GM12873 (cell line): ENCODE results near the gene SUPT3H.

Source experiments
- CTCF ChIP-seq: IDR thresholded peaks from 2 replicates; pipeline ENCODE4 v1.5.1; 2012; ENCODE audit warnings: low read depth, mild to moderate bottlenecking, moderate library complexity, low read length, control low read depth; ENCODE audit not compliant: insufficient read depth; ENCODE audit errors: missing control alignments

SUPT3H gene

GRCh38 chr6:45154679-45155078 lies 223.1 kb downstream of the SUPT3H start:
- no peak for TF ChIP-seq CTCF

GRCh38 chr6:45148711-45149341 lies 228.9 kb downstream of the SUPT3H start:
- no peak for TF ChIP-seq CTCF

- no peak for TF ChIP-seq CTCF
Observed at GRCh38 chr6:45148278-45148677, 229.5 kb downstream of the SUPT3H start.

- TF ChIP-seq CTCF: no peak
Observed at GRCh38 chr6:45138765-45139164, 239.0 kb downstream of the SUPT3H start.

- TF ChIP-seq CTCF: no peak
Observed at GRCh38 chr6:45136495-45136894, 241.2 kb downstream of the SUPT3H start.

GRCh38 chr6:45132658-45133294 lies 245.0 kb downstream of the SUPT3H start:
- TF ChIP-seq CTCF: no peak

- no peak for TF ChIP-seq CTCF
Observed at GRCh38 chr6:45132059-45132458, 245.7 kb downstream of the SUPT3H start.
